Measurements from ENCODE around the gene HOMER1. TPM values are rescaled to one million over a fixed set of nuclear protein-coding genes. Genes with fewer than 3 reads are reported as not detected.
"Not testable (repeated sequence)": the region's sequence is repeated elsewhere in the genome, so short reads cannot be mapped to it uniquely, and the experiment has no call there.

Gene HOMER1
- total RNA-seq, 4 donors from 2014 or later: 4.9 to 10.6 (median 8.2) TPM

GRCh38 chr5:79395296-79395695, 118.6 kb downstream of the HOMER1 start:
- TF ChIP-seq CTCF (IDR thresholded peaks at IDR 0.05) (no peak), POLR2A (IDR thresholded peaks at IDR 0.05) (no peak)
- Histone ChIP-seq H3K9me3 (no peaks in the 10 kb centered on the region), H3K27me3 (no peaks in the 10 kb centered on the region), H3K27ac (no peak overlapping the region), H3K4me1 (no peaks in the 10 kb centered on the region), H3K4me3 (no peak overlapping the region), H3K36me3 (peaks cover 0 to 13% (median 0%) of the 10 kb centered on the region in 3 donors)
- intact Hi-C loops (cut with DNase I): no loop called here
- no peak for DNase-seq
- 71 to 83% methylated on average over 3 of the region's 3 CpGs for WGBS, 2 donors

DNA sequence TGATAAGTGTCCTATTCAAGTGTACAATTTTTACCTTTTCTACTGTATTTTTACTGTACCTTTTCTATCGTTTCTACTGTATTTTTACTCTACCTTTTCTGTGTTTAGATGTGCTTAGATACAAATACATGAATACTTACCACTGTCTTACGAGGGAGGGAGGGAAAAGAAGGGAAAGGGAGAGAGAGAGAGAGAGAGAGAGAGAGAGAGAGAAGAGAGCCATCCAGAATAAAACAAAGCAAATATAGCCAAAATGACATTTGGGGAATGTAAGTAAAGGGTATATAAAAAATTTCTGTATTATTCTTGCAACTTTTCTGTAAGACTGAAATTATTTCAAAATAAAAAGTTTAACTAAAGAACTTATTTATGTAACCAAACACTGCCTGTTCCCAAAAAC, 121.2 kb downstream of the HOMER1 start:
- peaks cover 0 to 13% (median 0%) of the 10 kb centered on the region in 3 donors for H3K36me3 ChIP-seq
- H3K9me3 ChIP-seq: no peaks in the 10 kb centered on the region
- intact Hi-C loops (cut with DNase I): no loop called here
- H3K27ac ChIP-seq: no peak overlapping the region
- H3K4me3 ChIP-seq: no peak overlapping the region
- no peak for DNase-seq
- H3K4me1 ChIP-seq: no peaks in the 10 kb centered on the region
- no peaks in the 10 kb centered on the region for H3K27me3 ChIP-seq
- no peak for TF ChIP-seq POLR2A (IDR thresholded peaks at IDR 0.05)
- no peak for TF ChIP-seq CTCF (IDR thresholded peaks at IDR 0.05)
- WGBS, 2 donors: 88 to 90% methylated on average over 2 of the region's 2 CpGs

- H3K4me3 ChIP-seq: no peak overlapping the region
- intact Hi-C loops (cut with DNase I): no loop called here
- TF ChIP-seq CTCF (IDR thresholded peaks at IDR 0.05) (no peak), POLR2A (IDR thresholded peaks at IDR 0.05) (no peak)
- H3K9me3 ChIP-seq: peaks cover 0 to 13% (median 6%) of the 10 kb centered on the region in 3 donors
- no peaks in the 10 kb centered on the region for H3K36me3 ChIP-seq
- WGBS, 2 donors: 89 to 93% methylated on average over 1 of the region's 1 CpG
- no peaks in the 10 kb centered on the region for H3K27me3 ChIP-seq
- H3K27ac ChIP-seq: no peak overlapping the region
- no peak for DNase-seq
- no peaks in the 10 kb centered on the region for H3K4me1 ChIP-seq
Measured at GRCh38 chr5:79386679-79387078, 127.3 kb downstream of the HOMER1 start.

GRCh38 chr5:79385126-79385525, 128.8 kb downstream of the HOMER1 start:
- H3K9me3 ChIP-seq: peaks cover 0 to 19% (median 6%) of the 10 kb centered on the region in 3 donors
- H3K27me3 ChIP-seq; intact Hi-C loops (cut with DNase I); DNase-seq; H3K27ac ChIP-seq; H3K4me3 ChIP-seq; H3K4me1 ChIP-seq: not testable (repeated sequence)
- peaks cover 0 to 14% (median 0%) of the 10 kb centered on the region in 3 donors for H3K36me3 ChIP-seq

GRCh38 chr5:79378510-79379186, 135.3 kb downstream of the HOMER1 start:
- H3K27me3 ChIP-seq: no peaks in the 10 kb centered on the region
- no peak overlapping the region for H3K4me3 ChIP-seq
- no peak for TF ChIP-seq CTCF (IDR thresholded peaks at IDR 0.05)
- no peak for TF ChIP-seq POLR2A (IDR thresholded peaks at IDR 0.05)
- DNase-seq: no peak
- no peak overlapping the region for H3K27ac ChIP-seq
- intact Hi-C loops (cut with DNase I): no loop called here
- peaks cover 0 to 14% (median 0%) of the 10 kb centered on the region in 3 donors for H3K36me3 ChIP-seq
- H3K9me3 ChIP-seq: peaks cover 0 to 19% (median 6%) of the 10 kb centered on the region in 3 donors
- no peaks in the 10 kb centered on the region for H3K4me1 ChIP-seq

- TF ChIP-seq CTCF (IDR thresholded peaks at IDR 0.05): no peak
- TF ChIP-seq POLR2A (IDR thresholded peaks at IDR 0.05): no peak
Measured at GRCh38 chr5:79357398-79357797, 156.5 kb downstream of the HOMER1 start.

More at GRCh38 chr5:79357398-79357797, 156.5 kb downstream of the HOMER1 start:
- H3K4me3 ChIP-seq: no peak overlapping the region
- H3K9me3 ChIP-seq: no peaks in the 10 kb centered on the region
- 14 to 20% methylated on average over 1 of the region's 1 CpG for WGBS, 2 donors
- no peak overlapping the region for H3K27ac ChIP-seq
- H3K4me1 ChIP-seq: no peaks in the 10 kb centered on the region
- H3K27me3 ChIP-seq: no peaks in the 10 kb centered on the region
- no peak for DNase-seq
- no peaks in the 10 kb centered on the region for H3K36me3 ChIP-seq
- intact Hi-C loops (cut with DNase I): no loop called here

Measured in esophagus squamous epithelium (tissue), 5 donors.